ENCODE data around the gene SELL. TPM values are rescaled to one million over a fixed set of nuclear protein-coding genes. Genes with fewer than 3 reads are reported as not detected.

Gene SELL
- total and polyA plus RNA-seq, 9 donors = 0.36 to 11.0 (median 1.2) TPM

- no peaks in the 10 kb centered on the region for H3K27me3 ChIP-seq
- H3K9me3 ChIP-seq = no peaks in the 10 kb centered on the region
- no peak overlapping the region for H3K4me3 ChIP-seq
- no peaks in the 10 kb centered on the region for H3K4me1 ChIP-seq (ENCODE audit: insufficient read depth)
- no peak overlapping the region for H3K27ac ChIP-seq
- 11 to 20% (median 20%) methylated on average over 5 of the region's 5 CpGs for WGBS, 3 donors
- no peak for TF ChIP-seq POLR2A (IDR thresholded peaks at IDR 0.05)
- TF ChIP-seq EP300 (IDR thresholded peaks at IDR 0.05) = no peak
- no peak for TF ChIP-seq CTCF (IDR thresholded peaks at IDR 0.05)
- DNase-seq = peak in 1 of 5 donors; percentile 19
- H3K36me3 ChIP-seq = no peaks in the 10 kb centered on the region
- intact Hi-C loops (cut with DNase I) = no loop called here
Observed at GRCh38 chr1:169745015-169745861, 33.8 kb upstream of the SELL start.

GRCh38 chr1:169741666-169742394 lies 30.4 kb upstream of the SELL start:
- H3K27me3 ChIP-seq = no peaks in the 10 kb centered on the region
- 75 to 80% (median 78%) methylated on average over 6 of the region's 6 CpGs for WGBS, 3 donors
- no peaks in the 10 kb centered on the region for H3K4me1 ChIP-seq (ENCODE audit: insufficient read depth)
- DNase-seq = no peak
- no peak overlapping the region for H3K27ac ChIP-seq
- TF ChIP-seq CTCF (IDR thresholded peaks at IDR 0.05) (no peak), EP300 (IDR thresholded peaks at IDR 0.05) (no peak), POLR2A (IDR thresholded peaks at IDR 0.05) (no peak)
- intact Hi-C loops (cut with DNase I) = no loop called here
- no peaks in the 10 kb centered on the region for H3K36me3 ChIP-seq
- no peaks in the 10 kb centered on the region for H3K9me3 ChIP-seq
- H3K4me3 ChIP-seq = no peak overlapping the region

GRCh38 chr1:169739980-169740379 lies 28.6 kb upstream of the SELL start:
- DNase-seq = no peak
- Histone ChIP-seq H3K9me3 (no peaks in the 10 kb centered on the region), H3K36me3 (no peaks in the 10 kb centered on the region), H3K4me1 (ENCODE audit: insufficient read depth) (no peaks in the 10 kb centered on the region), H3K27me3 (no peaks in the 10 kb centered on the region), H3K4me3 (no peak overlapping the region), H3K27ac (no peak overlapping the region)
- WGBS, 3 donors = 4 to 6% (median 5%) methylated on average over 5 of the region's 5 CpGs
- TF ChIP-seq EP300 (IDR thresholded peaks at IDR 0.05) (no peak), CTCF (IDR thresholded peaks at IDR 0.05) (no peak)
- intact Hi-C loops (cut with DNase I) = no loop called here

- intact Hi-C loops (cut with DNase I) = no loop called here
- TF ChIP-seq CTCF (IDR thresholded peaks at IDR 0.05) = no peak
- Histone ChIP-seq H3K36me3 (no peaks in the 10 kb centered on the region), H3K27me3 (no peaks in the 10 kb centered on the region), H3K4me1 (ENCODE audit: insufficient read depth) (no peaks in the 10 kb centered on the region), H3K27ac (no peak within 1 kb of the TSS), H3K4me3 (no peak within 1 kb of the TSS), H3K9me3 (no peaks in the 10 kb centered on the region)
- WGBS, 3 donors = 69 to 79% (median 73%) methylated on average over 7 of the region's 7 CpGs
- DNase-seq = no peak
Observed at GRCh38 chr1:169733924-169734323, 22.5 kb upstream of the SELL start, which contains the start of gene SELE. SELE (minus strand) TSS chr1:169734079; CDS start chr1:169733612, 467 bp downstream.

Data from ovary (tissue), 9 donors.